ENCODE data around the gene HIRA.

The HIRA gene

DNA sequence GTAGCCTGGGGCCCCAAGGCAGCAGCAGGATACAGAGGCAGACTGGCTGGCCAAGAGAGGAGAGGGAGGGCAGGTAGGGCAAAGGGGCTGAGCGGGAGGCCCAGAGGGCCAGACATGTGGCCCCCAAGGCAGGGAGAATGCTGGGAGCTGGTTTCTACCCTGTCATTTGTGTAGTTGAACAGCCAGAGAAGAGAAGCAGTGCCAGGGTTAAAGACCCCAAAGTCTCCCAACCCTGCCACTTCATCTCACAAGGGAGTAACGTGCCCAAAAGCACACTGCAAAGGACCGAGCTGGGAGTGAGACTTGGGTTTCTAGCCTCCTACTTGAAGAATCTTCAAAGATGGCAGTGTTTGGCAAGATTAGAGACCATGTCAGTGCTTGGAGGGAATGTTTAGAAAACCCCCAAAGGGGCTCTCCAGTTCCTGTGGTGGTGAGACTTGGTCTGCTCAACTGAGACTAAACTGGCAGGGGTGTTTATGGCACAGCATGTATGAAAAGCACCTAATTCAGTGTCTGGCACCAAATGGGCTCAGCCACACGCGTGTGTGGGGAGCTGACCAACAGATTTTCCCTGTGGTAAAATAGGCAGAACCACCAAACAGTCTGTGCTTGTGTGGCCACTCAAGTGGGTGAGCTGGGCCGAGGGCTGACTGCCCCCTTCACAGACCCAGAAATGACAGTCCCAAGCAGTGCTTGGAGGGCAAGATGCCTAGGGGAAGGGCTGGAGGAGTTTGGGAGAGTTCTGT, 71.8 kb downstream of the HIRA start:
- peaks cover 88% of the 10 kb centered on the region for H3K36me3 ChIP-seq (ENCODE audit: control insufficient read depth, insufficient read depth, low read length)

DNA sequence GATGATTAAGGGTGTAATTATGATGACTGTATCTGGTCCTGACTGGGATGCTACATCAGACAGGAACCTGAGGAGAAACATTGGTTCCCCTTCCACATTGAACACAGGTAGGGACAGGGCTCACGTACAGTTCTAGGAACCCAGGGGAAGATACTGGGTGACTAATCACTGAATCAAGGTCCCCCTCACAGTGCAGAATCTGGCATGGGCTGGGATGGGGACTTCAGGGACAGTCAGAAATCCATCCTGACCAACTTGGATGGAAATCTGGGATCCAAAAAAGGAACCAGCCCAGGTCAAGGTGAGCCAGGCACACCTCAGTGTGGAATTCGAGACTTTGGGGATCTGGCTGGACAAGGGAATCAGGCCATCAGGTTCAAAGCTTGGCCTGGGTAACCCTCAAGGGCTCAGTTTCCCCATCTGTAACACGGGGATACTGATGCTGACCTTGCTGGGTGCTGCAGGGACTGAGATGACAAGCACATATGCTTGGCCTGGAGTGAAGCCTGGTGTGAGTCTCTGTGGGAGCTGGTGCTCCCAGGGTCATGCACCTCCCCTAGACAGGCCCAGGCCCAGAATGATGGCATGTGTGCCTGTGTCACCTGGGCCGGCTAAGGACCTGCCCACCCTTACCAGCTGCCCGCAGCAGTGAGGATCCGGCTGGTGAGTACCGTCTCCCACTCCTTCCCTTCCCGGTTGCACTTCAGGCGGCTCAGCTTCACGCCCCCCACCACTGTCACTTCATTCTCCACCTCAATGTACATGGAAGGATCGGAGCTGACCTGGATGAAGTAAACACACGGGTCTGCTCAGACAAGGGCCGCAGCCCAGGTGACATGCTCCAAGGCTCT, 72.6 kb downstream of the HIRA start:
- Histone ChIP-seq H3K4me3 (ENCODE audit: low read depth, low read length) (no peak overlapping the region), H3K4me1 (ENCODE audit: control insufficient read depth, insufficient read depth, low read length) (no peaks in the 10 kb centered on the region), H3K36me3 (ENCODE audit: control insufficient read depth, insufficient read depth, low read length) (peaks cover 88% of the 10 kb centered on the region), H3K9me3 (ENCODE audit: control insufficient read depth, insufficient read depth, low read depth, low read length) (no peaks in the 10 kb centered on the region), H3K27me3 (ENCODE audit: control insufficient read depth, insufficient read depth, low read length) (no peaks in the 10 kb centered on the region), H3K9ac (ENCODE audit: low read length) (no peak overlapping the region), H3K27ac (ENCODE audit: low read depth, low read length) (no peak overlapping the region)

More for the DNA sequence above, 71.8 kb downstream of the HIRA start:
- Histone ChIP-seq H3K9ac (ENCODE audit: low read length) (no peak overlapping the region), H3K27me3 (ENCODE audit: control insufficient read depth, insufficient read depth, low read length) (no peaks in the 10 kb centered on the region), H3K4me1 (ENCODE audit: control insufficient read depth, insufficient read depth, low read length) (no peaks in the 10 kb centered on the region), H3K9me3 (ENCODE audit: control insufficient read depth, insufficient read depth, low read depth, low read length) (no peaks in the 10 kb centered on the region), H3K27ac (ENCODE audit: low read depth, low read length) (no peak overlapping the region), H3K4me3 (ENCODE audit: low read depth, low read length) (no peak overlapping the region)

DNA sequence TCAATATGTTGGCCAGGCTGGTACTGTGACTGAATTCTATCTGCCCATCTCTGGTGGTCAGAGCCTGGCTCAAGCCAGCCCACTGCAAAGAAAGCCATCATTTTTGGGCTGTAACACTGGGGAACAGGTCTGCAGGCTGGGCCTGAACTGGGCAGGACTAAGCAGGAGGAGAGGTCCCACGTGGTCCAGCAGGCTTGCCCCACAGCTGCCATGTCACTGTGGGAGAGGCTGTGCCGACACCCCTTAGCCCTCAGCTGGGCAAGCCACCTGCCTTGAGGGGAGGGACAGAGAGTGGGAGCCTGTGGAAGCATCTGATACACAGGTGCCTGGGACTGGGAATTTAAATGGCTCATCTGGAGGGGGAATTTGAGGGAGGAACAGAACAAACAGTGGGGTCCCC, 73.3 kb downstream of the HIRA start:
- Histone ChIP-seq H3K4me3 (ENCODE audit: low read depth, low read length) (no peak overlapping the region), H3K4me1 (ENCODE audit: control insufficient read depth, insufficient read depth, low read length) (no peaks in the 10 kb centered on the region), H3K27me3 (ENCODE audit: control insufficient read depth, insufficient read depth, low read length) (no peaks in the 10 kb centered on the region), H3K9ac (ENCODE audit: low read length) (no peak overlapping the region), H3K9me3 (ENCODE audit: control insufficient read depth, insufficient read depth, low read depth, low read length) (no peaks in the 10 kb centered on the region), H3K36me3 (ENCODE audit: control insufficient read depth, insufficient read depth, low read length) (peaks cover 92% of the 10 kb centered on the region), H3K27ac (ENCODE audit: low read depth, low read length) (no peak overlapping the region)

DNA sequence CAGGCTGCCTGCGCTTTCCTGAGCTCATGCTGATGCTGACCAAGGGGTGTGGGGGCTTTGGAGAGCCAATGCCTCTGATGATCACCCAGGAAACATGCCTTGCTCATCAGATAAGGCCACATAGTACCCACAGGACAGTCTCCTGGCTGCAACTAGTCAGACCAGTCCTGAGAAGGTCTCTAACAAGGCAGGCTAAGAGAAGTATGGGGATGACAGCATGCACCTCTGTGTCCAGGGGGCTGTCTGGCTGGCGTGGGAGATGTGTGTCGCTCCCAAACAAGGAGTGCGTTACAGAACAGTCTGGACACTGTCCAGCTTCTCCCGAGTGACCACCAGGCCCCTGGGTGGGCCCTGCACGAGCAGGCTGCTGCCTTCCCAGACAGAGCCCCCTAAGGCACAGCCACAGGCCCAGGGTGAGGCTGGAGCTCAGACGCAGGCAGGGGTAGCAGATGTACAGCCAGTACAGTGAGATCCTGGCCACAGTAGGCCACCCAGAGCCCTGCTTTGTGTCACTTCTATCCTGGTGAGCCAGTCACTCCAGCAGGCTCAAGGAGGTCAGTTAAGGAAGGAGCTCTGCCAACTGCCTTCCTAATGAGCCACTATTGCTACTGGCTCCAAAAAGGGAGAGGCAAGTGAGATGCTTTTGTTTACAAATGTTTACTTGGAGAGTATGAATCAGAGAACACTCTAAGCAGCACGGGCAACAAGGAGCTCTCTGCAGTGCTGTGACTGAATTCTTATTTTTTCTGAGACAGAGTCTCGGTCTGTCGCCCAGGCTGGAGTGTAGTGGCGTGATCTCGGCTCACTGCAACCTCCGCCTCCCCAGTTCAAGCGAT, 74.0 kb downstream of the HIRA start:
- no peak overlapping the region for H3K9ac ChIP-seq (ENCODE audit: low read length)
- H3K9me3 ChIP-seq (ENCODE audit: control insufficient read depth, insufficient read depth, low read depth, low read length), result no peaks in the 10 kb centered on the region
- peaks cover 98% of the 10 kb centered on the region for H3K36me3 ChIP-seq (ENCODE audit: control insufficient read depth, insufficient read depth, low read length)
- H3K27ac ChIP-seq (ENCODE audit: low read depth, low read length), result no peak overlapping the region
- no peaks in the 10 kb centered on the region for H3K27me3 ChIP-seq (ENCODE audit: control insufficient read depth, insufficient read depth, low read length)
- H3K4me1 ChIP-seq (ENCODE audit: control insufficient read depth, insufficient read depth, low read length), result no peaks in the 10 kb centered on the region
- H3K4me3 ChIP-seq (ENCODE audit: low read depth, low read length), result no peak overlapping the region

DNA sequence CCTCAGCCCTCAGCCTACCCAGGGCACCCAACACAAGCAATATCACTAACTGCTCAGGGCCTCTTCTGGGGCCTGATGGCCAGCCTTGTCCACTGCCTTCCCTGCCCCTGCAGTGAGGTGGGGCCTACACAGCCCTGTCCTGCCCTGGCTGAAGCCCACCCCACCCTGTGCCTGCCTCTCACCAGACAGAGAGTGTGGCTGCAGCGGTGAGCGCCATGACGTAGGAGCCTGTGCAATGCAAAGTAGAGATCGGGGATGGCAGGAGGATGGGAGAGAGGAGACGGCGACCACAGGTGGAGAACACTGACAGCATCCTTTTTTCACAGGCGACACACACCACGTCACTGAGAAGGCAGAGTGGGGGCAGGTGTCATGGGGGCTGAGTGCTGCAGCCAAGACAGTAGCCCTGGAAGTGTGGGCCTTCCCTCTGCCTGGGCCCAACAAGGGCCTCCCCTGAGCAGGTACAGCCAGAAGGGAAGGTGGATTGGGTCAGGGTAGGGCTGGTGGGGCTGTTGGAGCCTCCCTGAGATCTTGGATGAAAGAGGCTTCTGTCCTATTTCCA, 74.7 kb downstream of the HIRA start:
- Histone ChIP-seq H3K4me1 (ENCODE audit: control insufficient read depth, insufficient read depth, low read length) (no peaks in the 10 kb centered on the region), H3K9me3 (ENCODE audit: control insufficient read depth, insufficient read depth, low read depth, low read length) (no peaks in the 10 kb centered on the region), H3K27ac (ENCODE audit: low read depth, low read length) (no peak overlapping the region), H3K9ac (ENCODE audit: low read length) (no peak overlapping the region), H3K36me3 (ENCODE audit: control insufficient read depth, insufficient read depth, low read length) (peaks cover 99% of the 10 kb centered on the region), H3K4me3 (ENCODE audit: low read depth, low read length) (no peak overlapping the region), H3K27me3 (ENCODE audit: control insufficient read depth, insufficient read depth, low read length) (no peaks in the 10 kb centered on the region)

DNA sequence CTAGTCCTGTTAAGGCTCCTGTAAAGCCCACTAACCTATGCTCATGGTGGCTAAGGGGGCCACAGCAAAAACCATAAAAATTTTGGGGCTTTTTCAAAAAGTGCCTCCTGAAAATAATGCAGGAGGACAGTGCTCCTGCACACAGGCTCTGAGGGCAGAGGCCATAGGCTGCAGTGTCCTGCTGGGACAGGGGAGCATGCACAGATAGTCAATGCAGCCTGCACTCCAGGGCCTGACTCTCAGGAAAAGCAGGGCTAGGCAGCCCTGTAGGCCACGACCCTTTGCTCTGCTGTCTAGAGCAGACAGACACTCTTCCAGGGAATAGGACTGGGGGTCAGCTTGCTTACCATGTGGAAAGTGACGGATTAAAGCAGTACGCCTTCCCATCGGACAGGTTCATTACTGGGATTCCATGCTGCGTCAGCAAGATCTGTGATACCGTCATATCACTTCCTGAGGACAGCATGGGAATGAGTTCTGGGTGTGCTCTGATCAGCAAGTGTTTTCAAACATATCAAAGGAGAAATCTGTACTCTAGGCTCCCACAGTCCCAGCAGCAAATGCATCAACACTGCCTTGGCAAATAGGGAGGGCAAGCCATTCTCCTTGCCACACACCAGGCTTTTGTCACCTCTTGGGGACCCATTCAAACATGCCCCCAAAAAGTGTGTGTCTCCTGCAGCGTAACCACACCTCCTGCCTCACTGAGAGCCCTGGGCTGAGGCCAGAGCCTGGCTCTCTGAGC, 75.9 kb downstream of the HIRA start:
- no peaks in the 10 kb centered on the region for H3K4me1 ChIP-seq (ENCODE audit: control insufficient read depth, insufficient read depth, low read length)
- H3K9ac ChIP-seq (ENCODE audit: low read length), result no peak overlapping the region
- peaks cover 99% of the 10 kb centered on the region for H3K36me3 ChIP-seq (ENCODE audit: control insufficient read depth, insufficient read depth, low read length)
- H3K27ac ChIP-seq (ENCODE audit: low read depth, low read length), result no peak overlapping the region
- no peaks in the 10 kb centered on the region for H3K27me3 ChIP-seq (ENCODE audit: control insufficient read depth, insufficient read depth, low read length)
- H3K9me3 ChIP-seq (ENCODE audit: control insufficient read depth, insufficient read depth, low read depth, low read length), result no peaks in the 10 kb centered on the region
- H3K4me3 ChIP-seq (ENCODE audit: low read depth, low read length), result no peak overlapping the region

DNA sequence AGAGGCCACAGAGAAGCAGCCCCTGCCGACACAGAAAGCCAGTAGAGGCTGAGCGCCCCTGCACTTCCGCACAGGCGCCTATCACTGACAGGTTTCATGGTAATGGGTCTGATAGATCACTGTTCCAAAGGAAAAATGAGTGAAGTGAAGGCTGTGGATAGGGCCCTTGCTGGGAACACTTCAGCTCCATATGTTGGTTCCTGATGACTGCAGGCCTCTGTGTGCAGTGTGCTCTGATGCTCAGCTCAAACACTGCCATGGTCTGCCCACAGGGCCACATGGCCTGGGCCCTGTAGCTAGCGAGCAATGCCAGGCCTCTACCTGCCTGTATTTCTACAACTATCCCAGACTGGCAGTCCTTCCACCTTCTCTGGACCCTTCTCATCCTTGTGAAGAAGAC, 77.3 kb downstream of the HIRA start:
- H3K4me1 ChIP-seq (ENCODE audit: control insufficient read depth, insufficient read depth, low read length), result no peaks in the 10 kb centered on the region
- H3K4me3 ChIP-seq (ENCODE audit: low read depth, low read length), result no peak overlapping the region
- no peak overlapping the region for H3K27ac ChIP-seq (ENCODE audit: low read depth, low read length)
- peaks cover 99% of the 10 kb centered on the region for H3K36me3 ChIP-seq (ENCODE audit: control insufficient read depth, insufficient read depth, low read length)
- H3K9ac ChIP-seq (ENCODE audit: low read length), result no peak overlapping the region
- H3K9me3 ChIP-seq (ENCODE audit: control insufficient read depth, insufficient read depth, low read depth, low read length), result no peaks in the 10 kb centered on the region
- no peaks in the 10 kb centered on the region for H3K27me3 ChIP-seq (ENCODE audit: control insufficient read depth, insufficient read depth, low read length)

DNA sequence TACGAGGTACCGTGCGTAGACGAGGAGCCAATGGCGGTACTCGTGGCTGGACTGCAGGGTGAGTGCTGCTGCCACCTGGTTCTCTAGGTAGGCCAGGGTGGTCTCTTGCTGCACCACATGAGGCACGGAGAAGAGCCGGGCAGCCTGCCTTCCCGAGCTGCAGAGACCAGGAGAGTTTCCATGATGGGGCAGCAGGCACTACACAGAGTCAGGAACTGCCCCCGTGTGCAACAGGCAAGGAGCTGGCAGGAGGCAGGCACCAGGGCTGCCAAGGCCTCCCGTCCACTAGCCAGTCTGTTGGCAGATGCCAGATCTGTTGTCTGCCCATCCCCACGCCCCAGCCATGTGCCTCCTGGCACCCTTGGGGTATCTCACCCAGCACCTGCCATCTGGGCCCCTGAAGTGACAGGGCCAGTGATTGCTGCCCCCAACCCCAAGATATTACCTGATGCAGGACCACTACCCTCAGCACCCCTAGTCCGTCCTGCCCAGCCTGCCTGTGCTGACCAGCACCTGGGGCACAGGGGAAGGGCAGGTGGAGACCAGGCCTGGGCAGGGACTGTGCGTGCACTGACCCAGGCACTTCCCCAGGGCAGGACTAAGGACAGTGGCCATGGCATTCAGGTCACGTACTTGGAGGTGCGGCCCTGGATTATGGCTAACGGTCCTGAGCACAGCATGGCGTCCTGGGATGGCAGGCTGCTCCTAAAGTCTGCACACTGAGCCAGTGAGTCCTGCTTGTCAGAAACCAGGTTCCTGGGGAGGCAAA, 78.0 kb downstream of the HIRA start:
- Histone ChIP-seq H3K4me3 (ENCODE audit: low read depth, low read length) (no peak overlapping the region), H3K9ac (ENCODE audit: low read length) (no peak overlapping the region), H3K27me3 (ENCODE audit: control insufficient read depth, insufficient read depth, low read length) (no peaks in the 10 kb centered on the region), H3K36me3 (ENCODE audit: control insufficient read depth, insufficient read depth, low read length) (peaks cover 92% of the 10 kb centered on the region), H3K4me1 (ENCODE audit: control insufficient read depth, insufficient read depth, low read length) (no peaks in the 10 kb centered on the region), H3K9me3 (ENCODE audit: control insufficient read depth, insufficient read depth, low read depth, low read length) (no peaks in the 10 kb centered on the region), H3K27ac (ENCODE audit: low read depth, low read length) (no peak overlapping the region)

DNA sequence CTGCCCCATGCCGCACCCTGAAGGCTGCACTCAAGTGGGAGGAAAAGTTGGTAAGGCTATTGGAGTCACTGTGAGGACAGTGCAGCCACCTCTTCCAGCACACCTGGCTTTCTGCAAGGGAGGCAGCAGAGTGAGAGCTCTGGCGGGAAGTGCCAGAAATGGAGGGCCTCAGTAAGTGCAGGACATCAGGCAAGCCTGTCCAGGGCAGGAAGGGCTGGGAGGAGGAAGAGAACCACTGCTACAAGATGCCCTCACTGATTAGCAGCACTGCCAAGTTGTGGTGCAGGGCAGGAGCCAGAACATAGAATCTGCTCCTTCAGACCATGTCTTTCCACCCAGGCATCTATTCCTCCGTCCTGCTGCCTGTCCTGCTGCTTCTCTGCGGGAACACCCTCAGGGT, 78.8 kb downstream of the HIRA start:
- peaks cover 89% of the 10 kb centered on the region for H3K36me3 ChIP-seq (ENCODE audit: control insufficient read depth, insufficient read depth, low read length)
- H3K27me3 ChIP-seq (ENCODE audit: control insufficient read depth, insufficient read depth, low read length), result no peaks in the 10 kb centered on the region
- H3K4me3 ChIP-seq (ENCODE audit: low read depth, low read length), result no peak overlapping the region
- no peaks in the 10 kb centered on the region for H3K9me3 ChIP-seq (ENCODE audit: control insufficient read depth, insufficient read depth, low read depth, low read length)
- H3K27ac ChIP-seq (ENCODE audit: low read depth, low read length), result no peak overlapping the region
- no peaks in the 10 kb centered on the region for H3K4me1 ChIP-seq (ENCODE audit: control insufficient read depth, insufficient read depth, low read length)
- no peak overlapping the region for H3K9ac ChIP-seq (ENCODE audit: low read length)

DNA sequence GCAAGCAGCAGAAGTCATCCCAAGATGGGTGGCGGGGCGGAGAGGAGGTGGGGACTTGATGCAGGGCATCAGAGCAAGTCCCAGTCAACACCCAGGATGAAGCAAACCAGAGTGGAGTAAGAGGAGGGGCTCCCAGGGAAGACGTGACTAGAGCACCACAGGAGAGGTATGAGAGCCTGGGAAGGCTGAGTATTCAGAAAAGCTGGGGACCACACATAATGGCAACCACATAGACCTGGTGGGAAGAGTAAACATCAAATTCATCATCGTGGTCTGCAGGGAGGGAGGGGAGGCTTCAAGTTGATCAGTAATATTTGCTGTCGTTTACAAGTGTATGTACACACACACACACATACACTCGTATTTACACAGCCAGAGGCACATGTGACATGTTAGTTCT, 79.3 kb downstream of the HIRA start:
- no peaks in the 10 kb centered on the region for H3K27me3 ChIP-seq (ENCODE audit: control insufficient read depth, insufficient read depth, low read length)
- no peak overlapping the region for H3K27ac ChIP-seq (ENCODE audit: low read depth, low read length)
- no peak overlapping the region for H3K4me3 ChIP-seq (ENCODE audit: low read depth, low read length)
- H3K9ac ChIP-seq (ENCODE audit: low read length), result no peak overlapping the region
- H3K36me3 ChIP-seq (ENCODE audit: control insufficient read depth, insufficient read depth, low read length), result peaks cover 88% of the 10 kb centered on the region
- no peaks in the 10 kb centered on the region for H3K4me1 ChIP-seq (ENCODE audit: control insufficient read depth, insufficient read depth, low read length)
- no peaks in the 10 kb centered on the region for H3K9me3 ChIP-seq (ENCODE audit: control insufficient read depth, insufficient read depth, low read depth, low read length)
